Loucy (cell line): Measurements from ENCODE around the gene C12orf60.

ENCODE experiments used
- EZH2phosphoT487 ChIP-seq: fragments of 200-600 bp; IDR thresholded peaks from 2 replicates; pipeline ENCODE4 v1.6.1; 2018; ENCODE audit warnings: antibody characterized with exemption, mild to moderate bottlenecking, moderate library complexity, borderline replicate concordance
- TF ChIP-seq, protein P1 (sequence below): fragments of 200-600 bp; sonication (generic); conservative IDR thresholded peaks from 2 replicates; pipeline ENCODE4 v1.5.1; 2014; ENCODE audit warnings: mild to moderate bottlenecking, antibody characterized with exemption, low read length

DNA sequence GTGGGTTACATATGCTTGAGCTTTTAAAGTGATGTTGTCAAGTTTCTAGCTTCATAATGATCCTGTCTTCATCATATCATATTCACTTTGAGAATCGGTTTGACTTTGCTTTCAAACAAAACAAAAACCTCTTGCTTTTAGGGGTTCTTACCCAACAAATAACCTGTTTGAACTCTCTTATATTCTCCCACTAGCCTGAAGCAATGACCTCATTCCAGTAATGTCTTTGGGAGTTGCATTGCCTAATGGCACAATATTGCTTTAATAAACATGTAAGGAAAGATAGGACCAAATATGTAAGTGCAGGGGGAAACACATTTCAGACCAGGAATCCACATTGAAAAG is 27.9 kb upstream of the C12orf60 start:
- TF ChIP-seq, protein P1, sequence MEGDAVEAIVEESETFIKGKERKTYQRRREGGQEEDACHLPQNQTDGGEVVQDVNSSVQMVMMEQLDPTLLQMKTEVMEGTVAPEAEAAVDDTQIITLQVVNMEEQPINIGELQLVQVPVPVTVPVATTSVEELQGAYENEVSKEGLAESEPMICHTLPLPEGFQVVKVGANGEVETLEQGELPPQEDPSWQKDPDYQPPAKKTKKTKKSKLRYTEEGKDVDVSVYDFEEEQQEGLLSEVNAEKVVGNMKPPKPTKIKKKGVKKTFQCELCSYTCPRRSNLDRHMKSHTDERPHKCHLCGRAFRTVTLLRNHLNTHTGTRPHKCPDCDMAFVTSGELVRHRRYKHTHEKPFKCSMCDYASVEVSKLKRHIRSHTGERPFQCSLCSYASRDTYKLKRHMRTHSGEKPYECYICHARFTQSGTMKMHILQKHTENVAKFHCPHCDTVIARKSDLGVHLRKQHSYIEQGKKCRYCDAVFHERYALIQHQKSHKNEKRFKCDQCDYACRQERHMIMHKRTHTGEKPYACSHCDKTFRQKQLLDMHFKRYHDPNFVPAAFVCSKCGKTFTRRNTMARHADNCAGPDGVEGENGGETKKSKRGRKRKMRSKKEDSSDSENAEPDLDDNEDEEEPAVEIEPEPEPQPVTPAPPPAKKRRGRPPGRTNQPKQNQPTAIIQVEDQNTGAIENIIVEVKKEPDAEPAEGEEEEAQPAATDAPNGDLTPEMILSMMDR = no peak
- no peak for TF ChIP-seq EZH2phosphoT487
